ENCODE measurements around the gene LRPPRC.

- TF ChIP-seq CTCF (conservative IDR thresholded peaks at IDR 0.05 in 1 of 2, IDR thresholded peaks at IDR 0.05 in 1 of 2; ENCODE audit: extremely low read depth in 1 of 2, insufficient read depth in 1 of 2, low read depth in 1 of 2, low read length in 2 of 2) (peak; percentile 92 to 99), EZH2 (IDR thresholded peaks at IDR 0.05; ENCODE audit: borderline replicate concordance, low read length) (no peak)
These were observed 117.9 kb downstream of the LRPPRC start for GRCh38 chr2:43877782-43878464.

Measured in mammary epithelial cell (primary cell).